K562 (cell line): ENCODE results near the gene CDR2L. TPM values are rescaled to one million over a fixed set of nuclear protein-coding genes. Genes with fewer than 3 reads are reported as not detected.
A peak's percentile ranks its signal among the peaks of the same experiment; 100 is the strongest.

ENCODE experiments used
- ETV6 ChIP-seq, 3 experiments: fragments of 150-350 bp in 1 of 3; sonication (generic) in 1 of 3; formaldehyde crosslinking in 1 of 3; IDR thresholded peaks; 2 replicates each; pipeline versions ENCODE4 v1.6.1 to v1.8.0; 2014 to 2022; ENCODE audit warnings: borderline replicate concordance in 2 of 3, low read depth in 2 of 3, antibody characterized with exemption in 1 of 3, low read length in 1 of 3, mild to moderate bottlenecking in 1 of 3, missing genetic modification reagents in 1 of 3
- GABPA ChIP-seq: fragments of 200-800 bp; sonication (Bioruptor generic); conservative IDR thresholded peaks from 2 replicates; pipeline ENCODE4 v1.6.1; 2016; ENCODE audit warnings: low read depth, missing genetic modification characterization, missing compliant biosample characterization
- HCFC1 ChIP-seq: IDR thresholded peaks from 2 replicates; pipeline ENCODE4 v1.6.1; 2012; ENCODE audit warnings: low read depth, low read length, improper control_type of control experiment
- HDAC3 ChIP-seq: fragments of 450-650 bp; IDR thresholded peaks from 2 replicates; pipeline ENCODE4 v1.6.1; 2018; ENCODE audit warnings: borderline replicate concordance, mild to moderate bottlenecking, moderate library complexity; ENCODE audit not compliant: partially characterized antibody
- KLF10 ChIP-seq: fragments of 250-450 bp; sonication (Bioruptor Pico); IDR thresholded peaks from 2 replicates; pipeline ENCODE4 v1.6.1; 2021; ENCODE audit warnings: matching md5 sums
- MAFK ChIP-seq: IDR thresholded peaks from 2 replicates; pipeline ENCODE4 v1.6.1; 2011; ENCODE audit warnings: low read length, improper control_type of control experiment
- MAX ChIP-seq: sonication (generic); formaldehyde crosslinking; IDR thresholded peaks from 2 replicates; pipeline ENCODE4 v1.9.0; 2022; ENCODE audit warnings: mild to moderate bottlenecking, missing genetic modification reagents
- MYNN ChIP-seq, 2 experiments: sonication (generic); formaldehyde crosslinking in 1 of 2; IDR thresholded peaks; 2 replicates each; pipeline versions ENCODE4 v1.5.0 to v1.6.1; 2016 to 2020; ENCODE audit warnings: antibody characterized with exemption in 1 of 2, missing genetic modification reagents in 1 of 2
- NFIX ChIP-seq: fragments of 250-450 bp; sonication (Bioruptor Pico); IDR thresholded peaks from 2 replicates; pipeline ENCODE4 v1.4.0; 2020; ENCODE audit warnings: low read depth, mild to moderate bottlenecking, moderate library complexity
- RFX7 ChIP-seq: fragments of 250-450 bp; sonication (Bioruptor Pico); IDR thresholded peaks from 2 replicates; pipeline ENCODE4 v1.5.1; 2021; ENCODE audit warnings: mild to moderate bottlenecking
- SMARCA4 ChIP-seq: fragments of 450-650 bp; IDR thresholded peaks from 2 replicates; pipeline ENCODE4 v1.6.1; 2016
- TCF7L2 ChIP-seq: fragments of 150-350 bp; IDR thresholded peaks from 2 replicates; pipeline ENCODE4 v1.6.1; 2016; ENCODE audit warnings: low read depth, mild to moderate bottlenecking, low read length, moderate library complexity
- ZBTB11 ChIP-seq, 3 experiments: fragments of 200-800 bp in 1 of 3; fragments of 250-450 bp in 1 of 3; fragments of 450-650 bp in 1 of 3; sonication (Bioruptor Pico) in 1 of 3; sonication (Bioruptor generic) in 1 of 3; formaldehyde crosslinking in 1 of 3; IDR thresholded peaks; 2 replicates each; pipeline versions ENCODE4 v1.6.1 to v1.8.0; 2016 to 2022; ENCODE audit warnings: mild to moderate bottlenecking in 2 of 3, missing genetic modification characterization in 2 of 3, missing compliant biosample characterization in 1 of 3, moderate library complexity in 1 of 3
- ZFP36 ChIP-seq: fragments of 150-350 bp; IDR thresholded peaks from 2 replicates; pipeline ENCODE4 v1.6.1; 2018; ENCODE audit warnings: low read length, low read depth; ENCODE audit not compliant: partially characterized antibody
- ZHX1 ChIP-seq: fragments of 150-350 bp; conservative IDR thresholded peaks from 2 replicates; pipeline ENCODE4 v1.6.1; 2014; ENCODE audit warnings: low read length
- ZNF695 ChIP-seq: fragments of 450-650 bp; formaldehyde crosslinking; IDR thresholded peaks from 2 replicates; pipeline ENCODE4 v1.4.0; 2020; ENCODE audit warnings: mild to moderate bottlenecking, moderate library complexity
- polyA plus RNA-seq, 8 experiments: library from polyadenylated mRNA; depleted of rRNA in 4 of 8; stranded (reverse) in 5 of 8; unstranded in 3 of 8; fragments of >200 nt; fragmentation: Nextera tagmentation in 2 of 8; fragmentation: Illumina TruSeq in 1 of 8; extraction: Ambion mirVana in 2 of 8; extraction: Trizol in 1 of 8; gene quantifications; 2 replicates each; pipeline versions ENCODE4 v1.2.1 to v1.2.3, GENCODE V29; 2011 to 2014; ENCODE audit warnings: inconsistent platforms in 1 of 8, missing spikeins in 1 of 8
- total RNA-seq, 7 experiments: library from RNA; depleted of rRNA in 6 of 7; stranded (reverse); fragments of >200 nt in 6 of 7; fragmentation: Illumina TruSeq in 2 of 7; extraction: Trizol in 2 of 7; gene quantifications; 2 replicates each; pipeline versions ENCODE4 v1.2.1 to v1.2.3, GENCODE V29; 2011 to 2021; ENCODE audit warnings: low replicate concordance in 1 of 7
- TF ChIP-seq, protein P1 (sequence below), 2 experiments: fragments of 200-800 bp in 1 of 2; sonication (Bioruptor generic) in 1 of 2; sonication (generic) in 1 of 2; formaldehyde crosslinking in 1 of 2; IDR thresholded peaks in 1 of 2; conservative IDR thresholded peaks in 1 of 2; 2 replicates each; pipeline versions ENCODE4 v1.5.0 to v1.6.1; 2016 to 2020; ENCODE audit warnings: missing compliant biosample characterization in 1 of 2, missing genetic modification characterization in 1 of 2, missing genetic modification reagents in 1 of 2

Gene CDR2L
- total and polyA plus RNA-seq, 9 of the 15 experiments (the other 6 are each of a cell fraction or from before 2014, with no cell fraction given) = 2.7 to 16.0 (median 7.3) TPM

DNA sequence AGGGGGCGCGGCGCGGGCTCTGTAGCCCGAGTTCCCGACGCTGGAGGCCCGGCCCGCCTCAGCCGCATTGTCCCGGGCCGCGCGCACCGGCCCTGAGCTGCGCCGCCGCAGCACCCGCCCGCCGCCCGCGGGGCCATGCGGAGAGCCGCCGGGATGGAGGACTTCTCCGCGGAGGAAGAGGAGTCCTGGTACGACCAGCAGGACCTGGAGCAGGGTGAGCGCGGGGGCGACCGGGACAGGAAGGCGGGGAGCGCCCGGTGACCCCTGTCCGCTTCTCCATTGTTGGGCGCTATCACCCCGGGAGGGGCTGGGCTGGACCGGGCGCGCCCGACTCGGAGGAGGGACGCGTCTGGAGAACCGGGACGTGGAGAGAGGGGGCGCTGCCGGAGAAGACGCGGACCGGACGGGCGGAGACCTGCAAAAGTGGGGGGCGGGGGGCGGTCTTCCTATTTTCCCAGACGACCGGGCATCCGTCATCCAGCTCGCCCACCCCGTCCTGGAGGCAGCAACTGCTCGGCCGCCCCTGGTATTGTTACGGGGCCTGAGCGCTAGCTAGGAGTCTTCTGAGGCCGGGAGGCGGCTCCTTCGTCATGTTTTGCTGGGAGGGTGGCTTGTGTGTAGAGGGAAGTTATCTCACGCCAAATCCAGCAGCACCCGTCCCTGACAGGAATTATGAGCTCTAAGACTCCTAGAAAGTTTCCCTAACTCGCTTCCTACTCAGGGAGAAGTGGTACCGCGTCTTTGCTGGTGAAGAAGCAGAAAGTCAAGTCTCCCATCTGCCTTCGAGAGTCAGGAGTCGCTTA, 678 bp downstream of the CDR2L start (continued):
- TF ChIP-seq ETV6 (IDR thresholded peaks at IDR 0.05; ENCODE audit: borderline replicate concordance in 1 of 2, low read depth in 2 of 2, low read length in 1 of 2) (no peak), ETV6 (CRISPR knock-in tag; IDR thresholded peaks at IDR 0.05; ENCODE audit: borderline replicate concordance) (no peak), MYNN (IDR thresholded peaks at IDR 0.05) (no peak), MYNN (CRISPR knock-in tag; IDR thresholded peaks at IDR 0.05) (no peak), ZBTB11 (CRISPR knock-in tag; IDR thresholded peaks at IDR 0.05) (no peak; a peak in 1 of 6 replicates), MAX (no peak), SMARCA4 (peak; percentile 56), TCF7L2 (no peak), ZHX1 (no peak), HCFC1 (no peak; the same call in 1 of the 2 replicates), NFIX (CRISPR knock-in tag) (no peak), ZFP36 (no peak), GABPA (tag) (0 out of 2 replicates have a peak, but pooled peaks have one; percentile 33), KLF10 (CRISPR knock-in tag) (no peak), HDAC3 (no peak), MAFK (no peak), ZNF695 (CRISPR knock-in tag) (no peak), RFX7 (CRISPR knock-in tag) (no peak)
- TF ChIP-seq, protein P1, sequence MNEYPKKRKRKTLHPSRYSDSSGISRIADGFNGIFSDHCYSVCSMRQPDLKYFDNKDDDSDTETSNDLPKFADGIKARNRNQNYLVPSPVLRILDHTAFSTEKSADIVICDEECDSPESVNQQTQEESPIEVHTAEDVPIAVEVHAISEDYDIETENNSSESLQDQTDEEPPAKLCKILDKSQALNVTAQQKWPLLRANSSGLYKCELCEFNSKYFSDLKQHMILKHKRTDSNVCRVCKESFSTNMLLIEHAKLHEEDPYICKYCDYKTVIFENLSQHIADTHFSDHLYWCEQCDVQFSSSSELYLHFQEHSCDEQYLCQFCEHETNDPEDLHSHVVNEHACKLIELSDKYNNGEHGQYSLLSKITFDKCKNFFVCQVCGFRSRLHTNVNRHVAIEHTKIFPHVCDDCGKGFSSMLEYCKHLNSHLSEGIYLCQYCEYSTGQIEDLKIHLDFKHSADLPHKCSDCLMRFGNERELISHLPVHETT (CRISPR knock-in tag; conservative IDR thresholded peaks at IDR 0.05 in 1 of 2, IDR thresholded peaks at IDR 0.05 in 1 of 2) = peak in 1 of 2 experiments; percentile 75; a peak in 2 of 4 replicates
